ENCODE results near the gene PLEKHG2.
A peak's percentile ranks its signal among the peaks of the same experiment; 100 is the strongest.

The PLEKHG2 gene

DNA sequence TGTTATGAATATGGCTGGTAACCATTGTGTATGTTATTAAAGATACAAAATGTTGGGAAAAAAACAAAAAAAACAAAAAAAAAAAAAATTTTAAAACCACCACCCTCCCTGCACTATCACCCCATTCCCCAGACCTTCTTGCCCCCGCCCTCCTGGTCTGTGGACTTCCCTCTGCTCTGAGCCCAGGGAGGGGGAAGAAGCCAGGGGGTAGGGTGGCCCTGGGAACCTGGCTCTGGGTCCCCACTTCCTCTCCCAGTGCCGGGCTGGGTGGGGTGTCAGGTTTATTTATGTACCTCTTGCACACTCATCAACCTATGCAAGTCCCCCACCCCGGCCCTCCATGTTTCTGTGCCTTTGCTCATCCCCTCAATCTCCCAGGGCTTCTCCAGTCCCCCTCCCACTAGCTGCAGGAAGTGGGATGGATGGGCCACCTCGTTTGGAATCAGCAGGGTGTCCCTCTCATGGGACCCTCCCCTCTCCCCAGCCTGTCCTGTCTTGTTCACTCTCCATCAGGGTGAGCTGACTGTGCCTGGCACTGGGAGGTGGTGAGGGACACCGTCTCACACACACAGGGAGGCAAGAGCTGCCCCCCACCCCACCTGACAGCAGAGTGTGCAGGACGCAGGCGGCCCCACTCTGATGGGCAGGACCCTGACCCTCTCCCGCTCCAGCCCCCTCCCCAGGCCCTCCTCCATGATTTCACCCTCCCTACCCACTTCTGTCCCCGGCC, 27.5 kb upstream of the PLEKHG2 start:
- DNase-seq (ENCODE audit: low read depth, low spot score): no peak

DNA sequence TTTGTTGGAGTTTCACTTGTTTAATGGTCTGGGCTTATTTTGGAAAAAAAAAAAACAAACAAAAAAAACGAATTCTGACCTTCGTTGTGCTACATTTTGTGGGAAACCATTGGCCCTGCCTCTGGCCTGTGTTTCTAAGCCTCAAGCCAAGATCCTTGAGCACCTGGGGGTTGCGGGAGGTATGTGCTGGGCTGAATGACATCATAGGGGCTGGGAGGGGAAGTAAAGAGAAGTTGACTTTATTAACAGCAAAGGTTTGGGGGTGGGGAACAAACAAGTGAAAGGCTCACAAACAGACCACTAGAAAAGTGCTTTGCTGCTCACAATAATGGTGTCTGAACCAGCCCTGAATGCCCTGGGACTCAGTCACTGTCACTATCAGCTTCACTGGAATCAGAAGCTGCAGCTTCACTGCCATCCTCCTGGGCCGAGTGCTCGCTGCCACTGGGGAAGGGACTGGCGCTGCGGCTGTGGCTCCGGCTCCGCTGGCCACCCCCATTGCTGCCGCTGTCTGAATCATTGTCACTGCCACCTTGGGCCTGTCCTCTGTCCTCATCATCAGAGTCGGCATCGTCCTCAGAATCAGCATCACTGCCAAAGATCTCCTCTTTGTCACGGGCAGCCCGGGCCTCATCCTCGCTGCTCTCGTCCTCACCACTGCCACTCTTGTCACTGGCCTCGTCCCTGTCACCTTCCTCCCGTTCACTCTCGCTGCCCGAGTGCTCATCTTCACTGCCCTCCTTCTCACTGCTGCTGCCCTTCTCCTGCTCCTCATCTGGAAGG, 26.6 kb upstream of the PLEKHG2 start:
- no peak for DNase-seq (ENCODE audit: low read depth, low spot score)

DNA sequence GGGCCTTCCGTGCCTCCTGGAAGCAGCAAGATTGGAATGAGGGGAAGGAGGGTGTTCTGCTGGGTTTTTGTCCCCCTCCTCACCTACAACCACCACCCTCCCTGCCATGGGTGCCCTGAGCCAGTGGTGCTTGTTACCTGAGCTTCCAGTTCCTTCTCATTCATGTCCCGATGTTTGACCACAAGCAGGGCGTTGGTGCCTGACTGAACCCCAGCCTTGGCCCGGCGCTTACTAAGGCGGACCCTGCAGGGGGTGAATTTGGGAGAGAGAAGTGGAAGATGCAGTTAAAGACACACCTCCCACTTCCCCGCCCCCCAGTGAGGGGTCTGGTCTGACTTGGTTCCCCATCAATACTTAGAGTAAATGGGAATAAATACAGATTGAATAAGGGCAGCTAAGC, 25.9 kb upstream of the PLEKHG2 start:
- DNase-seq (ENCODE audit: low read depth, low spot score): no peak

DNA sequence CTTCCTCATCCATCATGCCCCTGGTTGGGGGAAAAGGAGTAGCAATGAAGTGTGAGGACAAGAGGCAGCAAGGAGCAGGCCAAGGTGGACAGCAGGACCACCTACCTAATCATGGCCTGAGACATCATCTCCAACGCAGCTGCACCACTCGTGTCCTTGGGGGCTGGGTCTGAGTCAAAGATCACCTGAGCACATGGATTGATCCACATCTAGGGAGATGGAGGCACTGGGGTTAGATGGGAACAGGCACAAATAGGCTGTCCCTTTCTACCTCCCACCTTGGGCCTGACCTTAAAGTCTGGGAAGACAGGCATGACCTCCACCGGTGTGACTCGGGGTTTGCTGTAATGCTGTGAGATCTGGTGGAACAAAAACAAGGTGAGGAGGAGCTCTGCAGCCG, 23.8 kb upstream of the PLEKHG2 start:
- DNase-seq (ENCODE audit: low read depth, low spot score): no peak

DNA sequence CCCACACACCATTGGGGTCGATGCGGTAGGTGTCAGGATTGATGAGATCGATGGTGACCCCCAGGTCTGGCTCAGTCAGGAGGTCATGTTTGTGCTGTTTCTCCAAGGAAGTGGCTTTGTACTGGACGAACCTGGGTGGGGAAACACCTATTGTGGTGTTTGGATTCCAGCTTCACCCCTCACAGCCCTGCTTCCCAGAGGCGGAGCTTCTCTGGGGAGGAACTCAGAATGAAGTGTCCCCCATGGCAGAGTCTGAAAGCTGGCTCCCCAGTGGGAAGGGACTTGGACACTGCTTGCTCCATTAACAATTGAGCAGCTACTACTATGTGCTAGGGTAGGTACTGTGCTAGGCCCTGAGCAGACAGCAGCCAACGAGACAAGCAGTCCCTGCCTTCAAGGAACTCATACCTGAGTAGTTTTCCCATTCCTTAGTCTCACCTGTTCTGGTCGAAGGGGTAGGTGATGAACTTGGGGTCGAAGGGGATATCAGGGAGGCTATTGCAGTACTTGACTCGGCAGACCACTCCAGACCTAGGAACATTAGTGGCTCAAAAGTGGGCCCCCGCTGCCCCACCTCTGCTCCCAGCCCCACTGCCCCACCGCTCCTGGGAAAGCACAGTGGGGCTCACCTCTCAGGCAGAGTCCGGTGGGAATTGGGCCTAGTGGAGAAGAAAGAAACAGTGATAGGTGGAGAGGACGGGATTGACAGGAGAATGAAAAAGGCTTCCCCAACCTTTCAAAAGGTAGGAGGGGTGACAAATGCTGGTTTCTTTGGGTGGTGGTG, 22.6 kb upstream of the PLEKHG2 start:
- no peak for DNase-seq (ENCODE audit: low read depth, low spot score)

DNA sequence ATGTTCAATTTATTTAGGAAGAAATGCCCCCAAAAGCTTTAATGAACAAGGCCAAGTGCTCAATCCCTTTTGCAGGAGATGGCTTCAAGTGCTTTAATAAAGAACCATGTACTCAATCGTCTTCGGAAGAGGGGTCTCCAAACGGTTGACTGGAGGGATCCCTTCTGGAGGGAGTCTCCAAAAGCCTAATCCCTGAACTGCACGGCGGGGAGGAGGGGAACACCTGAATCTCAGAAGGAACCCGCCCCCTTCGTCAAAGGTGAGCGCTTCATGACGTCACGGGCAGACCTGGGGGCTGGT, 22.1 kb upstream of the PLEKHG2 start:
- DNase-seq (ENCODE audit: low read depth, low spot score): no peak

DNA sequence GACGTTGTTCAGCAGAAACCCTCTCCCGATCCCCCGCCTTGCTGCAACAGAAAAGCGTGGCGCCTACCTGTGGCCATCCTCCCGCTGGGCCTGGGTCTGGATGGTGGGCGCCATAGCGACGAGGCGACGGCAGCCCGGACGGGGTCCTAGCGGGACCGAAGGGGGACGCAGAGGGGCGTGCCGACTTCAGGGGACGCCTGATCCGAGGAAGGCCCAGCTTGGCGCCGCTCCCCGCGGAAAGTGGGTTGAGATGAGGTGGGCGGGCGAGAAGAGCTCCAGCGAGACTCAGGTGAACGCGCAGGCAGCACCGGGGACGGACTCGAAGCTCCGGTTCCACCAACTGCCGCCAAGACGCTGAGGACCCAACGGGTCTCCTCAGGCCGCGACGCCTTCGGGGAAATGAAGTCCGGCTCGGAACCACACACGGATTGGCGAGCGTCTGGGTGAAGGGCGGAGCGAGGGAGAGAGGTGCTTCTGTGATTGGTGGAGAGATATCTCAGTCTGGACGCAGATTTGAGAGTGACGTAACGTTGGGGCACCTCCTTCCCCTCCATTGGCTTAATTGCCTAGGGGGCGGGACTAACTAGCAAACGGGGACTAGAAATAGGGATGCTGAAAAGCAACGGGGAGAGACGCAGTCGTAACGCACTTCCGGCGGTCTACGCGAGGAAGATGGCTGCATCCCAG, 21.6 kb upstream of the PLEKHG2 start, which contains the start of the genes MED29 and PAF1:
MED29 (plus strand) TSS at position 628 of the 687 bp plus-strand sequence; CDS start at position 673, 45 bp downstream.
PAF1 (minus strand) TSS at position 356 of the 687 bp plus-strand sequence; CDS start at position 114, 242 bp downstream.
- DNase-seq (ENCODE audit: low read depth, low spot score): peak; percentile 99

DNA sequence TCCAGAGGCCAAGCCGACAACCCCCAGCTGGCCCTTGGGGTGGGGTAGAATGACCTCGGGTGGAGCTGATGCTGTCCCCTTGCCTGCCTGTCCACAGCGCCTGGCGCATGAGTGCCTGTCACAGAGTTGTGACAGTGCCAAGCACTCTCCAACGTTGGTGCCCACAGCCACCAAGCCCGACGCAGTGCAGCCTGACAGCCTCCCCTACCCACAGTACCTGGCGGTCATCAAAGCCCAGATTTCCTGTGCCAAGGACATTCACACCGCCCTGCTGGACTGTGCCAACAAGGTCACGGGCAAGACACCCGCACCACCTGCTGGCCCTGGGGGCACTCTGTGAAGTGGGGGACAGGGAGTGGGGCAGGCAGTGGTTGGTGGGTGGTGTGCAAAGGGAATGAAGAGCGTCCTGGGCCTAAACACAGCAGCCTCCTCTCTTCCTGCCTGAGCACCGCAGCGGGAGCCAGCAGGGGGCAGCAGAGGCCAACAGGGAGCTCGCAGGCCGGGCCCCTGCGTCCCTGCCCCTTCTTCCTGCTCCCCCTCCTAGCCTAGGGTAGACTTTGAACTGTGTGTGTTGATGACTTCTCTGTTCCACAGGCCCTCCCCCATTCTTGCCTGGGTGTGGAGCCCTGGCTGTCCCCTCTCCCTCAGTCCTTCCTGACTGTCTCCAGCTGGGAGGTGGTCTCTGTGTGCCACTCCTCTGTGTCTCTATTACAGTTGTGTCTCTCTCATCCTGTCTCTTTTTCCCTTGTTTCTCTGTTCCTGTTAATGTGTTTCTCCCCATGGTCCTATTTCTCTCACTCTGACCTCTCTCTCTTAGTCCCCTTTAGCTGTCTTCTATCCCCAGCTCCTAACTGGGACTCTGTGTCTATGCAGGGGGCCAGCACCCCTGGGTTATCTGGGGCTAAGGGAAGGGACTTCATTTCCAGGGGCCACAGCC, 14.8 kb upstream of the PLEKHG2 start:
- DNase-seq (ENCODE audit: low read depth, low spot score): no peak

DNA sequence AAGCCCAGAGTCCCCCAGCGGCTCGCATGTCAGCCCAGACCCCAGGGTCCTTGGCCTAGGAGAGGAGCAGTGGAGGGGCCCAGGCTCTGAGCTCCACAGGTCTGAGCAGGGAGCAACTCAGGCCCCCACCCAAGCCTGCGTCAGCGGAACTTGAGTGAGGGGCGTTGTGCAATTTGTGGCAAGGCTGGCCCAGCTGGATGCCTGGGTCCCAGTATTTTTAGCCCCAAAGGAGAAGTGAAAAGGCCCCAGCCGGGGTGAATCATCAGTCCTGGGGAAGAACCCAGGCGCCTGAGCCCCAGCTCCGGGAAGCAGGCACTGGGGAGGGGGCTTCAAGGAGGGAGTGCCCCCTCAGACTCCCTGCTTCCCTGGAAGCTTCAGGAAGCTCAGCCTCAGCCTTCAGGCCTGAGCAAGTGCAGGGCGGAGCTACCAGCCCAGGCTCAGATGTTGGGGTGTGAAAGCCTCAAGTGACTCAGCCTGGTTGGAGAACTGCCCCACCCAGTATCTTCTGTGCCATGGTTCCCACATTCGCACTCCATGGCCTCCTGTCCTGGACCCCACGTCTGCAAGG, 14.1 kb upstream of the PLEKHG2 start:
- DNase-seq (ENCODE audit: low read depth, low spot score): no peak

DNA sequence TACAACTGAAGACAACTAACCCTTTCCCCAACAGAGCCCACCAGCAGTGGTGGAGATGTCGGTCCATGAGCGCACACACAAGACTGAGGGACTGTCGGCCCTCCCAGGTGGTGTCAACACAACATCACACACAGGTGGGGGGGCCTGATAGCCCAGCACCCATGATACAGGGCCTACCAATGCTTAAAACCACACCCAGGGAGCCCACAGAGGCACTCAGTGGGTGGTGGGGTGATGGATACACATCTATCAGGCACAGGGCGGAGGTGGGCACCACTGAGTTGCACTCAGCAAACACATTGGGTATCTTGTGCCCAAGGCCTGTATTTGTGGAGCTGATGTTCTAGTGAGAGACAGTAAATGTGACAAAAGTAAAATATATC, 12.8 kb upstream of the PLEKHG2 start:
- no peak for DNase-seq (ENCODE audit: low read depth, low spot score)

DNA sequence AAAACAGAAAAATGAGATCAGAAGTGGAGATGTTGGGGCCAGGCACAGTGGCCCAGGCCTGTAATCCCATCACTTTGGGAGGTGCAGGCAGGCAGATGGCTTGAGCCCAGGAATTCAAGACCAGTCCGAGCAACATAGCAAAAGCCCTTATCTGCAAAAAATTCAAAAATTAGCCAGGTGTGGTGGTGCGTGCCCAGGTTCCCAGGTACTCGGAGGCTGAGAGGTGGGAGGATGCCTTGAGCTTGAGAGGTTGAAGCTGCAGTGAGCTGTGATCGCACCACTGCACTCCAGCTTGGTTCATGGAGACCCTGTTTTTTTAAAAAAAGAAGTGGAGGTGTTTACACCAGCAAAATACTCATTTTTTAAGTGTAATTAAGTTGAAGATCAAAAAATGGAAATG, 12.4 kb upstream of the PLEKHG2 start:
- DNase-seq (ENCODE audit: low read depth, low spot score): no peak

DNA sequence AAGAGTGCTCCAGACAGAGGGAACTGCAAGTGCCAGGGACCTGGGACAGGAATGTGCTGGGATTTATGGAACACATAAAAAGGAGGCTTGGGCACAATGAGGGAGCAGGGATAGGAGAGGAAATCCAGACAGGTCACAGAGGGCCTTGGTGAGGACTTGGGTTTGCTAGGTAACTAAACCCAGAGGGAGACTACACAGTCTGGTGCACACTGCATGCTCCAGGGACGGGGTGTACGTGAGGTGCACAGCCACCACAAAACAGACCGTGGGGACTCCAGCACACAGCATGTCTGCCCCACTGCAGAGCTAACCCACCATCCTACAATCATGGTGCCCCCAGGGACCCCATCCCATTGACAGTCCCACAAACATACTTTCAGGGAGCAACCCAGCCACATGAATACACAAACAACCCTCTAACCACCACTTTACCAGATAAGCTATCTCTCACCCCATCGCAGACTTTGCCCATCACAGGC, 11.4 kb upstream of the PLEKHG2 start:
- DNase-seq (ENCODE audit: low read depth, low spot score): no peak

DNA sequence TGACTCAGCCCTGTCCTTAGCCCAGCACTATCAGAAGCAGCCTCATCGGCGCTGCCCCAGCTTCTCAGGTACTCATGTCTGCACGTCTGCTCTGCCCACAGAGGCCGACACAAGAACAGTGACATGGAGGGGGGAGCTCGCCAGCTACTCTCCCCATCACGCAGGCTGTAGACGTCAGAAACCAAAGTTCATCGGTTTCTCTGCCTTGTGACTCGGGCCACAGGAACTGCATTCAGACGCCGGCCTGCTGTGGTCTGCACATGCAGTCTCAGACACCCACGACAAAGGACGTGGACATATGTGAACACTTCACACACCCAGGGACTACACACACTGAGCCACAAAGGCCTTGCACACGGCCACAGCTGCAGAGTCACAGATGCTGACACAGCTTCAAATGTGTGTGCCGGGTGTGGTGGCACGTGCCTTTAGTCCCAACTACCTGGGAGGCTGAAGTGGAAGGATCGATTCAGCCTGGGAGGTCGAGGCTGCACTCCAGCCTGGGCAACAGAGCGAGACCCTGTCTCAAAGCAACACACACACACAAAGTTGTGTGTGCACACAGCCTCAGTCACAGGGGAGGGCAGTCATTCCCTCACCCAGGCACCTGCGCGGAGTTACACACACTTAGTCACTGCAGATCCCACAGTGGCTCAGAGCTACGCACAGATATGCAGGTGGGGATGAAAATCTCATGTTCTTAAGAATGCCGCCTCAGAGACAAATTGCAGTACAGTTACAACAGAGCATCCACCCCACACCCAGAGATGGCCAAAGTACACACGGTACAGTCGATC, 10.7 kb upstream of the PLEKHG2 start:
- no peak for DNase-seq (ENCODE audit: low read depth, low spot score)

DNA sequence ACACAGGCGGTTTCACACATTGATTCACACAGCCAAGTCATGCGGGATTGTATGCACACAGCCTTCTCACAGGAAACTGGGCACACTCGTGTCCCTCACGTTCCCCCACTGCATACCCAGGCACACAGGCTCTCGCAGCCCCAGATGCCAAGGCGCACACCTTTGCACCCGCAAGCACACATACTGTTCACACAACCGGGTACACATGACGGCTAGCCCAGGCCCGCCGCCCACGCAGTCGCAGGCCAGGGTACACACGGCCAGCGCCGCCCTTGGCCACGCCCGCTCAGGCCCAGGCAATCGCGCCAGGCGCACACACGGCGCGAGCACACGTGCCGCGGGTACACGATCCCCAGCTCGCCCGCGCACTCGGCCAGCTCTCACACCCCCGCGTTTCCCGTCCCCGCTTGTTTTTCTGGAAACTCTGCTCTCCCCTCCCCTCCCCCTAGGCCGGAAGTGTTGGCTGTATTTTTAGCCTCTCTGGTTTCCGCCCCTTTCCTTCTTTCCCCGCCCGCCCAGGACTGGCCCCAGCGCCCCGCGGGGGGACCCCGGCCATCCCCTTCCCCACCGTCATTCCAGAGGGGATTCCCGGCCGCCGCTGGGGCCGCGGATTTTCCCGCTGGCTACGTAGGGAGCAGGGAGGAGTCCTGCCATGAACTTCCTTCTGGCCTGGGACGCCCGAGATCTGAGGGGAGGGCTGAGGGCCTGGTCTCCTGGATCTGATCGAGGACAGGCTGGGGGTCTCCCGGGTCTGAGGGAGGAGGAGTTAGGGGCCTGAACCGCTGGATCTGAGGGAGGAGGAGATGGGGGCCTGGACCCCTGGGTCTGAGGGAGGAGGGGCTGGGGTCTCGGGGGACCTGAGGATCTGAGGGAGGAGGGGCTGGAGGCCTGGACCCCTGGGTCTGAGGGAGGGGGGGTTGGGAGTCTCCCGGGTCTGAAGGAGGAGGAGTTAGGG, 9.8 kb upstream of the PLEKHG2 start:
- DNase-seq (ENCODE audit: low read depth, low spot score): peak; percentile 61

DNA sequence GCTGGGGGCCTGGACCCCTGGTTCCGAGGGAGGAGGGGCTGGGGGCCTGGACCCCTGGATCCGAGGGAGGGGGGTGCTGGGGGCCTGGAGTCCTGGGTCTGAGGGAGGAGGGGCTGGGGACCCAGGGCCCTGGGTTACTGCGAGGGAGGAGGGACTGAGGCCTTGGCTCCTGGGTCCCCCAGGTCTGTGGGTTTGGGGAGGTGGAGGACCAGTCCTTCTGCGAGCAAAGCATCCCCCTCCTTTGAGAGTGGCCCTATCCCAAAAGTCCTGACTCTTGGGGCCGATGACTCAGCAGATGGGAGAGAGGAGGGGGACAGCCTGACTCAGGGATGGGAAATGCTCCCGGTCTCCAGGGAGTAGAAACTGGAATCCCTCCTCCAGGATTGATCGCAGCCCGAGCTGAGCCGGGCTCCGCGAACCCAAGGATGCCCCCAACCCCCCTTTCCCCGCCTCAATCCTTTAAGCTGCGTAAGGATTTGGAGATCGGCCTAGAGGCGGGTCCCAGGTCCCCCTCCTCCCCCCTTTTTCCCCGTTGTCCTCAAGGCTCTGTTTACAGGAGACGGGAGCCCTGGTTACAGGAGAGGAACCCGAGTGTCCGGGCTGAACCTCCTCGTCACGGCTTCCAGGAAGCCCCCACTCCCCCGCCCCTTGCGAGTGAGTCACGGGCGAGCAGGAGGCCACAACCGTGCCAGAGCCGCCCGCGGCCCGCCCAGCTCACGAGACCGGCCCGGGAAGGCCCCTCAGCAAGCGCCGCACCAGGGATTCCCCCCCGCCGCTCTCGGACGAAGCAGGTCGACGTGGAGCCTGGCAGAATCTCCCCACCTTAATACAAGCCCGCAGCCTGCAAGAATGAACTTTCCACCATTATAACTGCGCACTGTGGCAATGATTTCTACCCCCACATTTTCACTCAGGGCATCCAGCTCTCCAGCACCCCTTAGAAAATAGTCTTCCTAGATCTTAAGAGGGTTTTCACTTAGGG, 8.8 kb upstream of the PLEKHG2 start:
- DNase-seq (ENCODE audit: low read depth, low spot score): peak; percentile 98

DNA sequence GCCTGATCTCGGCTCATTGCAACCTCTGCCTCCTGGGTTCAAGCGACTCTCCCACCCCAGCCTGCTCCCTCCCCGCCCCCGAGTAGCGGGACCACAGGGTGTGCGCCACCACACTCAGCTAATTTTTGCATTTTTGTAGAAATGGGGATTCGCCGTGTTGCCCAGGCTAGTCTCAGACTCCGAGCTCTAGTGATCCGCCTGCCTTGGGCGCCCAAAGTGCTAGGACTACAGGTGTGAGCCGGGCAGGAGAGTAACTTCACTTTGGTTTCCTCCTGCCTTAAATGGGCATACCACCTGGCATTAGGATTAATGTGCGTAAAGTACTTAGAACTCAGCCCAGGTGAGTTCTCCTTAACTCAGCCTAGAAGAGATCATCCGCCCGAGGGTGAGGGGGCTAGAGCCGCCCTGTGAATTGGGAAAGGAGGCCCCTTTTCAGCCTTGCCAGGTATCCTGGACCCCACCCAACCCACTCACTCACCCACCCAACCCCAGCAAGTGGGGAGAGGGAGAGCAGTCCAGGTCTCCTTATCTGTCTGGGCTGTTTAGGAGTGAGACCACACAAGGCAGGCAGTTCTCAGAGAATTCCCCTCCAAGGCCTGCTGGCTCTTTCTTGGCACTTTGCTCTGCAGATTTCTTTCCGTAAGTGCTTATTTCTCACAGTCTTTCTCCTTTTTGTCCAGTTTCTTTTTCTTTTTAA, 7.1 kb upstream of the PLEKHG2 start:
- DNase-seq (ENCODE audit: low read depth, low spot score): no peak

Data from brain pericyte (primary cell).